GM21515 (cell line): ENCODE data around the gene FAM186B.

ENCODE experiments used
- ATAC-seq: cut with Tn5 transposase; IDR thresholded peaks from one replicate; pipeline ENCODE4 v1.9.1; 2021; ENCODE audit not compliant: unreplicated experiment

The FAM186B gene

DNA sequence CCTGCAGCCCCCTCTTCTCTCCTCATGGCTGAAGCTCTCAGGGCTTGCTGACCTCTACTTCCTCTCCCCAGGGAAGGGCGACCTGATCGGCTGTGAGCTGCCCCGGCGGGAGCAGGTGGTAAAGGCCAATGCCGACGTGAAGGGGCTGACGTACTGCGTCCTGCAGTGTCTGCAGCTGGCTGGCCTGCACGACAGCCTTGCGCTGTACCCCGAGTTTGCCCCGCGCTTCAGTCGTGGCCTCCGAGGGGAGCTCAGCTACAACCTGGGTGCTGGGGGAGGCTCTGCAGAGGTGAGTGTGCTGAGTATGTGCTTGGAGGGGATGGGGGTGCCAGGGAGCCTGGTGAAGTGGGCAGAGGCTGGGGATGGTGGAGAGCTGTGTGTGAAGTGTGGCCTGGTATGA is 51.2 kb downstream of the FAM186B start:
- ATAC-seq, result no peak

DNA sequence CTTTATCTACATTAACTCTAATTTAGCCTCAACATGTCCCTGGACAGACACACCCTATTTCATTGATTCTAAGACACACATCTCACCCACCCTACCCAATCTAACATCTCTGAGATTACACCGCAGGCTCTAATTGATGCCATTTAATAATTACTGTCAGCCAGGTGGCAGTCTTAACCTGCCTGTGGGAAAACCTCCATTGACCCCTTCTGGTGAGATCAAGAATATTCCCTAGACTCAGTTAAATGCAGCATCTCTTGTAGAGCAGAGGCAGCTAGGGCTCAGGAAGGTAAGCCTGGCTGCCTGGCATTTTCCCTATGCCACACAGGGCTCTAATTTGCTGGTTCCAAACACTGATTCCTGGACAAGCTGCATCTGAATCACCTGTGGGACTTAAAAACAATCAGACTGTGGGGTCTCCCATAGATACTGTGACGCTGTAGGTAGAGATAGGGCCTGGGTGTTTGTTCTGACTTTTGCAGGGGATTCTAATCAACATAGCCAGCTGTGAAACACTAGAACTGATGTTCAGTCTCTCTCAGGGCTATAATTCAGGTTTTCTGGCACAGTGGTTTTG is 51.8 kb downstream of the FAM186B start:
- ATAC-seq, result no peak

DNA sequence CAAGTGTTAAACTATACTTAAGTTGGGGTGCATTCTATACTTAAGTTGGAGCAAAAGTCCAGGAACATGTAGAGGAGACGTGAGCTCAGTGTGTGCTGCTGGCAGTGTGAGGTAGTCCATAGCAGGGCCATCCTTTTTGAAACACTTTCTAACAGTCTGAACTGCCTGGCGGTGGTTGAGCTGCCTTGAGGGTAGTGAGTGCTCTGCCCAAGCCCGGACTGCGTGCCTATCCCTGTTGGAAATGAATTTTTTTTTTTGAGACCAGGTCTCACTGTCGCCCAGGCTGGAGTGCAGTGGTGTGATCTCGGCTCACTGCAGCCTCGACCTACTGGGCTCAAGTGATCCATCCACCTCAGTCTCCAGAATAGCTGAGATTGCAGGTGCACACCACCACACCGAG is 52.5 kb downstream of the FAM186B start:
- ATAC-seq, result no peak

DNA sequence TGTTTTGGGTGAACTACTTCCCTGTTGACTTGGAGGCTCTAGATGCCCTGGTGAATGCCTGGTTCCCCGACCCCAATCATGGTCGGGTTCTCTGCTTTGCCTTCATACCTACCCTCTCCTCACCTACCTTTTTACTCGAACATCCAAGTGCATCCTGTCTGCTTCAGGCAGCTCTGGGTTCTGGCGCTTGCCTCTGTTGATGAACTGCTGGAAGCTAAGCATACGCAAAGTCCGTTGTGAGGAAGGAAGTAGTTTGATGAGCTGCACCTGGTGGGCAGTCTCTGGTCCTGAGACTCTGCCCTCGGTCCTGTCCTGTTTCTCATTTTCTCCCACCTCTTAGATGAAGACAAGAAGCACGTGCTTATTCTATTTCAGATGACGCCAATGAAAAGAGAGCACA is 53.0 kb downstream of the FAM186B start:
- ATAC-seq, result no peak

DNA sequence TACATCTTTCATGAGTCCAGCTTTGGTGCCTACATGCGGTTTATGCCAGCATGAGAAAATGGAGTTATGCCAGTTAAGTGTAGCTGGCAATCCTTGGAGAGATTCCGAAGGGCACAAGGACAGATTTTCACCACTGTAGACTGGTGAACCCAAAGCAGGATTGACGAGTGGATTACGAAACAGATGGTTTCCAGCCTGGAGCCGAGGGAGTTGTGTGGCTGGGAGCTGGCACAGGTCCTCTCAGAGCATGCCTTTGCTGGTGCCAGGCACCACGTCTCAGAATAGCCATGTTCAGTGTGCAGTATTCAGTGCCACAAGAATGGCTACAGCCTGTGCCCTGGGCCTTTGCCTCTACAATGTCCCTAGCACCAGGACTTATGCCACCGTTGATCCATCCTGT is 53.4 kb downstream of the FAM186B start:
- ATAC-seq, result no peak

DNA sequence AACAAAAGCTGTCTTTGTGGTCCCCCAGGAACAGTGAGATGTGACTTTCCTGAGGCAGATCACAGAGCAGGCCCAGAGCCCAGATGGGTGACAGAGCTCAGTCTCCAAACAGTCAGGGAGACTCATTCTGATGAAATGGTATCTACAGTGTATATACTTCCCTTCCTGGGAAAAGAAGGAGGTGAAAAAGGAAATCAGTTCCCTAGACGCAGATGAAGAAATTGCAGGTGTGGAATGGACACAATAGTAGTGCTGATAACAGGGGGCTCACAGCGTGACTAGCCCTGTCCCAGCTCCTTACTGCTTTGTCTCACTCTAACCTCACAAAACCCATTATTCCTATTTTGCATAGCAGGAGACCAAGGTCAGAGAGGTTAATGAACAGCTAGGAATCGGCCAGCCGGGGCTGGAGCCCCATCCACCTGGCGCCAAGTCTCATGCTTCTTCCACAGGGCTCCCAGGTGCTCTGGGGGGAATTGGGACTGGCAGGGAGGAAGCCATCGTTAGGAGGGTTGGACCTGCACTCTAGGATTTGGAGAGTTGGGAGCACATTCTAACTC is 54.7 kb downstream of the FAM186B start:
- no peak for ATAC-seq

DNA sequence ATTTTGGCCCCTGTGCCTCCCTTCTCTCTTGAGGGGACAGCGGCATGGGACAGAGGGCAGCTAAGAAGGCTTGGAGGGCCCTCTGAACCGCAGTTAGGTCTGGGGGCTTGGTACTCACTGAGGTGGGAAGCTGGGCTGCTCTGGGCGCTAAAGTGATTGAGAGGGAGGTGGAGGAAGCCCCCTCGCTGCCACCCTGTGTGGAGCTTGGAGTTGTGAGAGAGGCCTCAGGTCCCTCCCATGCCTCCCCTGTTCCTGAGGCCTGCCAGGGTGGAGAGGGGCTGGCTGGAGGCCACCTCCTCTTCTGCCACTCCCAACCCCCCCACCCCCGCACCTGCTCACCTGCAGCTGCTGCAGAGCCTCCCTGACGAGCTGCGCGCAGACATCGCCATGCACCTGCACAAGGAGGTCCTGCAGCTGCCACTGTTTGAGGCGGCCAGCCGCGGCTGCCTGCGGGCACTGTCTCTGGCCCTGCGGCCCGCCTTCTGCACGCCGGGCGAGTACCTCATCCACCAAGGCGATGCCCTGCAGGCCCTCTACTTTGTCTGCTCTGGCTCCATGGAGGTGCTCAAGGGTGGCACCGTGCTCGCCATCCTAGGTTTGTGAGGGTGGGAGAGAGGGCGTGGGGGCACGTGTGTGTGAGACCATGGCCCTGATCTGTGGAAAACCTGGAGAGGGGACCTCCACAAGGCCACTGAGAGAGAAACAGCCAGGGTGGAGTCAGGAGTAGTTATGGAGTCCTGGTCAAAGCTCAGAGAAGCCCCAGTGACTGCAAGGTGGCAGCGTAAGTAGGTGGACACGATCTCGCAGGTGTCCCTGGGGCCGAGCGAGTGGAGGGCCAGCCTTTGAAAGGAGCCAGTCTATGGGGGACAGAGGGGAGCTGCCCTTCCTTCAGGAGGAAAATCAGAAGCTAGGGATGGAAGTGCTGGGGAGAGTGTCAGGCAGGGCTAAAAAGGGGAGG is 55.4 kb downstream of the FAM186B start:
- no peak for ATAC-seq

DNA sequence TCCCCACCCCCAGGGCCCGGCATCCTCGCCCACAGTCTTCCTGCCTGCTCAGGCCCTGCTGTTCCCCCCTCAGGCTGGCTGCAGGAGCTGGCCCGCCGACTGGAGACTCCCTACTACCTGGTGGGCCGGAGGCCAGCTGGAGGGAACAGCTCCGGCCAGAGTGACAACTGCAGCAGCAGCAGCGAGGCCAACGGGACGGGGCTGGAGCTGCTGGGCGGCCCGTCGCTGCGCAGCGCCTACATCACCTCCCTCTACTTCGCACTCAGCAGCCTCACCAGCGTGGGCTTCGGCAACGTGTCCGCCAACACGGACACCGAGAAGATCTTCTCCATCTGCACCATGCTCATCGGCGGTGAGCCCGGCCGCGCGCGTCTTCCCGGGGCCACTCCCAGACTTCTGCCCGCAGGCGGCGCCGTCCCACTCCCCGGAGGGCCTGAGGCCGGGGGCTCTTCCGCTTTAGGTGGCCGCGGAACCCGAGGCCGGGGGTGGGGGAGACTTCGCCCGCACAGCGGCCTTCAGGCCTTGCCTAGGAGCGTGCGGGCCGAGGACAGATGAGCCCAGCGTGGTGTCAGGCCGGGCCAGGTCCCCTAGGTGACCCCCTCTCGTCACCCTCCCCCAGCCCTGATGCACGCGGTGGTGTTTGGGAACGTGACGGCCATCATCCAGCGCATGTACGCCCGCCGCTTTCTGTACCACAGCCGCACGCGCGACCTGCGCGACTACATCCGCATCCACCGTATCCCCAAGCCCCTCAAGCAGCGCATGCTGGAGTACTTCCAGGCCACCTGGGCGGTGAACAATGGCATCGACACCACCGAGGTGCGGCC is 56.4 kb downstream of the FAM186B start:
- no peak for ATAC-seq

DNA sequence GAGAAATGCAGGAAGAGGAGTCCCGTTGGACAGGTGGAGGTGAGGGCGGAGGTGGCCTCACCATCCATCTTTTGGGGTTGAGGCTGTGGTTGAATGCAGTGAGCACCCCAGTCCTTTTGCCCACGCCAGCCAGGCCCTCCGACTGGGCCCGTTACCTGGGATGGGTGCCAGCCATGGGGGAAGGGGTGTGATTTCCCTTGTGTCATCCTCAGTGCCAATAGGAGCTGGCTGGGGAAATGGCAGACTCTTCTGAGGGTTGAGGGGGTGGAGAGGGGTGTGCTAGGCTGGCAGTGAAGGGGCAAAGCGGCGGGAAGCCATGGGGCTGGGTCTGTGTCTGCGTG is 57.0 kb downstream of the FAM186B start:
- no peak for ATAC-seq

DNA sequence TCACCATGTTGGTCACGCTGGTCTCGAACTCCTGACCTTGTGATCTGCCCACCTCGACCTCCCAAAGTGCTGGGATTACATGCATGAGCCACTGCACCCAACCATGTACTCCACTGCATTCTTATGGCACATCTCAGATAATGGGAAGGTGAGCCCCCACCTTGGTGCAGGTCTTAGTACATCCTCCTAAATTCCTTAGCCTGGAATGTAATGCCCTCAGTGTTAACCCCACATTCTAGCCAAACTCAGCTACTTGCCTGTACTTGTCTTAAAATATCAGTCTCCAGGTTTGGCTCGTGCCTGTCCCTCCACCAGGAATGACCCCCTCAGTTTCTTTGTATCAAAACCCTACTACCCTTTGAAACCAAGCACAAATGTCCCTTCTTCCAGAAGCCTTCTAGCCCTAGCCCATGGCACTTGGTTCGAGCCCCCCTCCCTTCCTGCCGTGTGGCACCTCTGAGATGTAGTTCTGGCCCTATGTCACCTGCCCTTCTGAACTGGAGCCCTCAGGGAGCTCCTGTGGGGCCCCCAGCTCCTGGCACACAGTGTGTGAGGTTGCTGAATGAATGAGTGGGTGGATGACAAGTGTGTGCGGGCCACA is 58.2 kb downstream of the FAM186B start:
- no peak for ATAC-seq

DNA sequence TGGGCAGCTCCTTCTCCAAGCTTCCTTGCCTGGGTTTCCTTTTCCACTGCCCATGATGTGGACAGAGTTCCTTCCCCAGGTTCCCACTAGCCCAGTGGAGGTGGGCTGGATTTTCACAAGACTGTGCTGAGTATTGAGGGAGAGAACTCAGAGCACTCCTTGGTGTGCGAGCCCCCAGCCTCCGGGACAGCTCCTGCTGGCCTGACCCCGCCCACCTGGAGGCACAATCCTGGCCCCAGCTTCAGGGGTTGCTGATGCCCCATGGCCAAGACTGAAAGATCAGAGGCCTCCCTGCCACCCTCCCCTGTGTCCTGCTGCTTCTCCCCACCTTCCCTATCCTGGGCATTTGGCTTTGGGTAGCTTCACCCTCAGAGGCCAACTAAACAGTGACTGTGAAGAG is 59.0 kb downstream of the FAM186B start:
- ATAC-seq, result no peak

DNA sequence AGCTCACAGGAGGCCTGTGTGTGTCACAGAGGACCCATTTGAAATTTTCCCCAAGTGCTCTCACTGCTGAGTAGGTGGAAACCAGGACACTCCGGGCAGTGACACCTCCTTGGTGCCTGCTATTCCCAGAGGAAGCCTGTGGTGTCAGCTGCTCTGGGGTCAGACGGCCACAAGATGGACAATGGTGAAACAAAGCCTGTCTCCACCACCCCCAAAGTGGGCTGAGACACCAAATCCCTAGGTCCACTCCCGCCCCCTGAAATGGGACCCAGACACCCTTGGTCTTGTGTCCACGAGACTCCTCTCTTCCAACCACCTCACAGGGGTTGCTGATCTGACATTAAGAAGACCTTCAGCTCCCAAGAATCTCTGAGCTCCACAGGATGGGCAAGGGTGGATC is 59.6 kb downstream of the FAM186B start:
- no peak for ATAC-seq

DNA sequence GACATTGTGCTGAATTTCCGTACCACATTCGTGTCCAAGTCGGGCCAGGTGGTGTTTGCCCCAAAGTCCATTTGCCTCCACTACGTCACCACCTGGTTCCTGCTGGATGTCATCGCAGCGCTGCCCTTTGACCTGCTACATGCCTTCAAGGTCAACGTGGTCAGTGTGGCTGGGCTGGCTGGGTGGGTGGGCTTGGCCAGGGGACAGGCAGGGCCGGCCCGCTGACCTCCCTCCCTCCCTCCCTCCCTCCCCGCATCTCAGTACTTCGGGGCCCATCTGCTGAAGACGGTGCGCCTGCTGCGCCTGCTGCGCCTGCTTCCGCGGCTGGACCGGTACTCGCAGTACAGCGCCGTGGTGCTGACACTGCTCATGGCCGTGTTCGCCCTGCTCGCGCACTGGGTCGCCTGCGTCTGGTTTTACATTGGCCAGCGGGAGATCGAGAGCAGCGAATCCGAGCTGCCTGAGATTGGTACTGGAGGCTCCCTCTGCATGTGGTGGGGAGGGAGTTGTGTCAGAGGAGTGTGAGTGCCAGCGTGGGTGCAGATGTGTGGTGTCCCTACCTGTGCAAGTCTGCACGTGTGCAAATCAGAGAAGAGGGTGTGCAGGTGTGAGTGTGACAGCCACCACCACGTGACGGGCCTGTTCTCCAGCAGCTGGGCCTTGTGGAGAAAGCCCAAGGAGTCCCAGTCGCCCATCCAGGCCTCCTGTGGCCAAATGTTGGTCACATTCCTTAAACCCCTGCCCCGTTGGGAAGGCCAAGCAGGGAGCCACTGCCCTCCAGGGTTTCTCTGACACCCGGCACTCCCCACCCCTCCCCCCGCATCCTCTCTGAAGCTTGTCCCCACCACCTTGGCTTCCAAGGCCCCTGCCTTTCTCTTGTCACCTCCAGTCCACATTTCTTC is 61.3 kb downstream of the FAM186B start:
- ATAC-seq, result no peak

DNA sequence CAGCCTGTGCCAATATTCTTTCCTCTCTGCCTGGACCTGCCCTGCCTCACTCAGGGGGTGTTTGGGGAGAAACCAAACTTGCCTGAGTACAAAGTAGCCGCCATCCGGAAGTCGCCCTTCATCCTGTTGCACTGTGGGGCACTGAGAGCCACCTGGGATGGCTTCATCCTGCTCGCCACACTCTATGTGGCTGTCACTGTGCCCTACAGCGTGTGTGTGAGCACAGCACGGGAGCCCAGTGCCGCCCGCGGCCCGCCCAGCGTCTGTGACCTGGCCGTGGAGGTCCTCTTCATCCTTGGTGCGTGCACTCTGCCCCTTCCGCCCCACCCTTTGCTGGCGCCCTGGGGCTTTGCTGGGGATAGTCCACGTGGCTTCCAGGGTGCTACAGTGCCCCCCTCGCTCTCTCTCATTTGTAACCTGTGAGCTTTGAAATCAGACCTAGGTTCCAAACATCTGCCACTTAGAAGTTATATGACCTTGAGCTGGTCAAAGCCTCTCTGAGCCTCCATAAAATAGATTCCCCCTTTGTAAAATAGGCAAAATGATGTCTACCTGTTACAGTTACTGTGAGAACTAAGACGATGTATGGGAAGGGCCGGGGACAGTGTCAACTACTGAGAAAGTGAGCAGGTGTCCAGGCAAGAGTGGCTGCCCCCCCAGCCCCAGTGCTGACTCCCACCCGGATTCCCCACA is 62.1 kb downstream of the FAM186B start:
- no peak for ATAC-seq

DNA sequence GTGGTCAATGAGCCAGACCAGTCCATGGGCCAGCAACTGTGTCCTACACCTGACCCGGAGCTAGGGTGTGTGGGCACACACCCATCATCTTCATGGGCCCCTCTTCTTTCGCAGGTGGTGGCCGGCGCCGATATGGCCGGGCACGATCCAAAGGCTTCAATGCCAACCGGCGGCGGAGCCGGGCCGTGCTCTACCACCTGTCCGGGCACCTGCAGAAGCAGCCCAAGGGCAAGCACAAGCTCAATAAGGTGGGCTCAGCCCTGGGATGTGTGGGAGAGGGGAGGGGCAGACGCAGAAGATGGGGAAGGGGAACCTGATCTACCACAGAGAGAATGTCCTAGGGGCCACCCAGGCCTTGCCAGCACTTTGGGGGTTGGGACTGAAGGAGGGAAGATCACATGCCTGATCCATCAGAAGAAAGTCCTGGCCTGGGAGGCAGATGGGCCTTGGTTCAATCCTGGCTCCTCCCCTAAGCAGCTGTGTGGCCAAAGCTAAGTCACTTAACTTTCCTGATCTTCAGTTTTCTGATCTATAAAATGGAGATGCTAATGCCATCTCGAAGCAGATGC is 62.8 kb downstream of the FAM186B start:
- no peak for ATAC-seq

DNA sequence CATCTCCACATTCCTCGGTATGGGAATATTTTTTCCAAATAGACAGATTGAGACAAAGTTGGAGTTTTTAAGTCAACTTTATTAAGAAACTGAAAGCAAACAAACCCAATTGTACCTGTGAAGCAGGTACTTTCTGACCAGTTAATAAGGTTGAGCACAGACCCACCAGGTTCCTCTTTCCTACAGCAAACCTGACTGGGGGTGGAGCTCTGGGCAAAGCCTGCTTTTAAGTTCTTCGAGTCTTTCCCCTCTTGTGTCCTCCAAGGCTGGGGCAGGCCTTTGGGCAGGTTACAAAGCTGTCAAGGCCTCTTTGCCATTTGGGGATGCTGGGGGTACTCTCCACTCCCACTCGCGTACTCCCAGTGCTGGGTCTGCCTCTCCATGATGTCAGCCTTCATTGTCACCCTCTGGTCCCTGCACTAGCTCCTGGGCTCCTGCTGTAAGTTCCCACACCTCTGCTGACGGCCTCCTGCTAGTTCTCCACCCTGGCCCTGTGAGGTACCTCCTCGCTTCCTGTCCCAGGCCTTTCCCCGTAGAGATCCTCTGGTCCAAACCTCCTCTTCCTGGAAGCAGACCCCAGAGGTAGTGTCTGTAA is 63.4 kb downstream of the FAM186B start:
- ATAC-seq, result no peak

DNA sequence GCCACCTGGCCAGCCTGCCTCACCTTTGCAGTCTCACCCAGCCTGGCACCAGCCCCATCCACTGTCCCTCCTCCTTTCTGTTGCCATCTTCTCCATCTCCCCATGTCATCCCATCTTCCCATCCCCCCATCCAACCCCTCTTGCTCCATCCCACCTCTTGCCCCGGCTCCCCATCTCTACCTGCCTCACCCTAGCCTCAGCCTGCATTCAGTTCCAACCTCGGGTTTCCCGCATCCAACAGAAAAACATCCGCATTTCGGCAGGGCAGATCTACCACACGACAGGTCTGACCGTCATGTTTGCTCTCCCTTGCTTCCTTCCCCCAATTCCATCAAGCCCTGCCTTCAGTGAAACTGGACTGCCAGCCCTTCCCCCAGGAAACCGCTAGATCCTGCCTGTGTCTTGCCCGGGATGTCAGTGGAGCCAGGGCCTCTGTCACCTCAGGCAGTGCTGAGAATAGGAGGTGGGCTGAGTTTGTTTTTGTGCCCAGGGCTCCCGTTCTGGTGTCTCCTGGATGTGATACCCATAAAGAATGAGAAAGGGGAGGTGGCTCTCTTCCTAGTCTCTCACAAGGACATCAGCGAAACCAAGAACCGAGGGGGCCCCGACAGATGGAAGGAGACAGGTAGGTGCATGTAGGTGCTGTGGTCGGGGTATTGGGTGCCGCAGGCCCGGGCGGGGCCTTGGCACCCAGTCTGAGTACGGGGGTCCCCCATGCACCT is 64.1 kb downstream of the FAM186B start:
- no peak for ATAC-seq
